ENCODE results near the gene AXIN1.
A peak's percentile ranks its signal among the peaks of the same experiment; 100 is the strongest.

Gene AXIN1

DNA sequence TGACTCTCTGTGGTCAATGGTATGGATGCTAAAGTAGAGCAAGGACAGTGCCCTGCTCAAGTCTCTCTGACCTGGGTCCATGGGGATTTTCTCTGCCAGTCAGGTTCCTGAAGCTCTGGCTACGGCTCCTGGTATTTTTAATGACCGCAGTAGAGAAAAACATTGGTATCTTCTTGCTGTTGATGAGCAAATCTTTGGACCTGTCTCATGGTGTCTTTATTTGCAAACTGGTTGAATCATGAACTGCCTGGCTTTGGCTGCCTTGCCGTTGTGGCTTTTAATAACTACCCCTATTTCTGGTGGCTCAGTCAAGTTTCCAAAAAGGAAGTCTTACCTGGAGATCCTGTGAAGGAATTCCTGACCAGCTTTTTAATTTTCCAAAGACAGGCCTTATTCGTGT, 109.2 kb downstream of the AXIN1 start:
- TF ChIP-seq, protein P1, sequence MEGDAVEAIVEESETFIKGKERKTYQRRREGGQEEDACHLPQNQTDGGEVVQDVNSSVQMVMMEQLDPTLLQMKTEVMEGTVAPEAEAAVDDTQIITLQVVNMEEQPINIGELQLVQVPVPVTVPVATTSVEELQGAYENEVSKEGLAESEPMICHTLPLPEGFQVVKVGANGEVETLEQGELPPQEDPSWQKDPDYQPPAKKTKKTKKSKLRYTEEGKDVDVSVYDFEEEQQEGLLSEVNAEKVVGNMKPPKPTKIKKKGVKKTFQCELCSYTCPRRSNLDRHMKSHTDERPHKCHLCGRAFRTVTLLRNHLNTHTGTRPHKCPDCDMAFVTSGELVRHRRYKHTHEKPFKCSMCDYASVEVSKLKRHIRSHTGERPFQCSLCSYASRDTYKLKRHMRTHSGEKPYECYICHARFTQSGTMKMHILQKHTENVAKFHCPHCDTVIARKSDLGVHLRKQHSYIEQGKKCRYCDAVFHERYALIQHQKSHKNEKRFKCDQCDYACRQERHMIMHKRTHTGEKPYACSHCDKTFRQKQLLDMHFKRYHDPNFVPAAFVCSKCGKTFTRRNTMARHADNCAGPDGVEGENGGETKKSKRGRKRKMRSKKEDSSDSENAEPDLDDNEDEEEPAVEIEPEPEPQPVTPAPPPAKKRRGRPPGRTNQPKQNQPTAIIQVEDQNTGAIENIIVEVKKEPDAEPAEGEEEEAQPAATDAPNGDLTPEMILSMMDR (IDR thresholded peaks at IDR 0.05): no peak
- Histone ChIP-seq H3K36me3 (no peaks in the 10 kb centered on the region), H3K9me3 (no peaks in the 10 kb centered on the region), H3K4me3 (ENCODE audit: low read depth in 1 of 2, low read length in 1 of 2) (no peak overlapping the region), H3K4me1 (ENCODE audit: control insufficient read depth in 1 of 2, insufficient read depth in 1 of 2, low read depth in 1 of 2, low read length in 1 of 2) (peaks cover 14 to 30% of the 10 kb centered on the region in 2 experiments), H3K27me3 (no peaks in the 10 kb centered on the region), H3K27ac (no peak overlapping the region)

DNA sequence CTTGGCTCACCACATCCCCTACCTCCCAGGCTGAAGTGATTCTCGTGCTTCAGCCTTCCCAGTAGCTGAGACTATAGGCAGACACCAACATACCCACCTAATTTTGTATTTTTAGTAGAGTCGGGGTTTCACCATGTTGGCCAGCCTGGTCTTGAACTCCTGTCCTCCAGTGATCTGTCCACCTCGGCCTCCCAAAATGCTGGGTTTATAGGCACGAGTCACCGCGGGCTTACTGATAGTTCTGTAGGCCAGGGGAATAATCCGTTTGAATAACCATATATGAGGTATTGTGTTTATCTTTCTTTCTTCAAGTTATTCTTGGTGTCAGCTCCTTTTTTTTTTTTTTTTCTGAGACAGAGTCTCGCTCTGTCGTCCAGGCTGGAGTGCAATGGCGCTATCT, 110.2 kb downstream of the AXIN1 start:
- Histone ChIP-seq H3K9me3 (no peaks in the 10 kb centered on the region), H3K36me3 (no peaks in the 10 kb centered on the region), H3K27me3 (no peaks in the 10 kb centered on the region), H3K27ac (peak overlapping the region; percentile 39), H3K4me1 (ENCODE audit: control insufficient read depth in 1 of 2, insufficient read depth in 1 of 2, low read depth in 1 of 2, low read length in 1 of 2) (peaks cover 14 to 30% of the 10 kb centered on the region in 2 experiments), H3K4me3 (ENCODE audit: low read depth in 1 of 2, low read length in 1 of 2) (no peak overlapping the region)
- TF ChIP-seq, protein P1 (IDR thresholded peaks at IDR 0.05): no peak

DNA sequence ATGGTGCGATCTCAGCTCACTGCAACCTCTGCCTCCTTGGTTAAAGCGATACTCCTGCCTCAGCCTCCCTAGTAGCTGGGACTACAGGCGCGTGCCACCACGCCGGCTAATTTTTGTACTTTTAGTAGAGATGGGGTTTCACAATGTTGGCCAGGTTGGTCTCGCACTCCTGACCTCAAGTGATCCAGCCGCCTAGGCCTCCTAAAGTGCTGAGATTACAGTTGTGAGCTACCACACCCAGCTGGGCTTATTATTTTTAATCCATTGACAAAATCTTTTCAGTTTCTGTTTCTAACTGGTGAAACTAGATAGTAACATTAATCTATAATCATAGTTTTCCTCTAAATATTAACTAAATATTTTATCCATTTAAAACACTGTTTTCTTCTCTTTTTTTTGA, 112.0 kb downstream of the AXIN1 start:
- Histone ChIP-seq H3K27me3 (no peaks in the 10 kb centered on the region), H3K4me3 (ENCODE audit: low read depth in 1 of 2, low read length in 1 of 2) (no peak overlapping the region), H3K36me3 (no peaks in the 10 kb centered on the region), H3K27ac (no peak overlapping the region), H3K9me3 (no peaks in the 10 kb centered on the region), H3K4me1 (ENCODE audit: control insufficient read depth in 1 of 2, insufficient read depth in 1 of 2, low read depth in 1 of 2, low read length in 1 of 2) (peaks cover 17 to 32% of the 10 kb centered on the region in 2 experiments)
- TF ChIP-seq, protein P1 (IDR thresholded peaks at IDR 0.05): no peak

DNA sequence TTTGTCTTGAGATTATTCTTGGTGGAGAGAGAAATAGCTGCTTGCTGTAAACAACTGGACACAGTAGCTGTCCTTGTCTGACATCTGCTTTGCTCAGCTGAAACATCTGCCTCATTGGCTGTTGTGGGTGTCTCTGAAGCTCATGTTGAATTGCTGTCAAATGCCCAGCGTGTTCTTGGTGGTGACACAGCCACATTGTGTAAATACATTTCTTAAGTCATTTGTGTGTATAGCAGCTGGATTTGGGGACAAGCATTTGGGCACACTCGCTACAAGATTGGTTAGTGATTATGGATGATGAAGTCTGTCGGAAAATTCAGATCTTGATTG, 112.6 kb downstream of the AXIN1 start:
- H3K4me3 ChIP-seq (ENCODE audit: low read depth in 1 of 2, low read length in 1 of 2): no peak overlapping the region
- H3K27me3 ChIP-seq: no peaks in the 10 kb centered on the region
- H3K27ac ChIP-seq: peak overlapping the region; percentile 17
- peaks cover 18 to 32% of the 10 kb centered on the region in 2 experiments for H3K4me1 ChIP-seq (ENCODE audit: control insufficient read depth in 1 of 2, insufficient read depth in 1 of 2, low read depth in 1 of 2, low read length in 1 of 2)
- H3K9me3 ChIP-seq: no peaks in the 10 kb centered on the region
- no peaks in the 10 kb centered on the region for H3K36me3 ChIP-seq
- TF ChIP-seq, protein P1 (IDR thresholded peaks at IDR 0.05): no peak
